KMS-11 (cell line): Measurements from ENCODE around the gene MMP24.

Experiments
- H2AFZ ChIP-seq: fragments of 200-600 bp; sonication (generic); 2 replicates; pipeline ENCODE4 v1.6.1; 2016; ENCODE audit warnings: antibody characterized with exemption, mixed run types, low read depth
- H3K27ac ChIP-seq: fragments of 200-600 bp; sonication (generic); 2 replicates; pipeline ENCODE4 v1.6.1; 2016; ENCODE audit warnings: mild to moderate bottlenecking, mixed run types
- H3K27me3 ChIP-seq: fragments of 200-600 bp; sonication (generic); 2 replicates; pipeline ENCODE4 v1.6.1; 2017; ENCODE audit warnings: mild to moderate bottlenecking, low read depth, mixed run types, moderate library complexity; ENCODE audit not compliant: insufficient read depth
- H3K36me3 ChIP-seq: fragments of 200-600 bp; sonication (generic); 2 replicates; pipeline ENCODE4 v1.6.1; 2017; ENCODE audit warnings: mild to moderate bottlenecking, mixed run types; ENCODE audit not compliant: insufficient read depth
- H3K4me1 ChIP-seq: fragments of 200-600 bp; sonication (generic); 2 replicates; pipeline ENCODE4 v1.6.1; 2016; ENCODE audit warnings: mild to moderate bottlenecking, low read depth, mixed run types; ENCODE audit not compliant: poor library complexity, severe bottlenecking
- H3K4me2 ChIP-seq: fragments of 200-600 bp; sonication (generic); 2 replicates; pipeline ENCODE4 v1.7.0; 2016; ENCODE audit warnings: mild to moderate bottlenecking, mixed run types
- H3K4me3 ChIP-seq: fragments of 200-600 bp; sonication (generic); IDR thresholded peaks from 2 replicates; pipeline ENCODE4 v1.6.1; 2017; ENCODE audit warnings: low read depth, low read length, mixed read lengths; ENCODE audit not compliant: insufficient read depth
- H3K79me2 ChIP-seq: fragments of 200-600 bp; sonication (generic); 2 replicates; pipeline ENCODE4 v1.6.1; 2016; ENCODE audit warnings: low read depth, mixed run types; ENCODE audit not compliant: insufficient read depth
- H3K9ac ChIP-seq: fragments of 200-600 bp; sonication (generic); 2 replicates; pipeline ENCODE4 v1.6.1; 2016; ENCODE audit warnings: mild to moderate bottlenecking, mixed run types
- H4K20me1 ChIP-seq: fragments of 200-600 bp; sonication (generic); 2 replicates; pipeline ENCODE4 v1.6.1; 2016; ENCODE audit warnings: mild to moderate bottlenecking, mixed run types; ENCODE audit not compliant: insufficient read depth
- CTCF ChIP-seq: fragments of 200-600 bp; sonication (generic); conservative IDR thresholded peaks from 2 replicates; pipeline ENCODE4 v1.6.1; 2017; ENCODE audit warnings: low read depth, mild to moderate bottlenecking, antibody characterized with exemption, low read length, moderate library complexity, mixed read lengths

MMP24 gene

DNA sequence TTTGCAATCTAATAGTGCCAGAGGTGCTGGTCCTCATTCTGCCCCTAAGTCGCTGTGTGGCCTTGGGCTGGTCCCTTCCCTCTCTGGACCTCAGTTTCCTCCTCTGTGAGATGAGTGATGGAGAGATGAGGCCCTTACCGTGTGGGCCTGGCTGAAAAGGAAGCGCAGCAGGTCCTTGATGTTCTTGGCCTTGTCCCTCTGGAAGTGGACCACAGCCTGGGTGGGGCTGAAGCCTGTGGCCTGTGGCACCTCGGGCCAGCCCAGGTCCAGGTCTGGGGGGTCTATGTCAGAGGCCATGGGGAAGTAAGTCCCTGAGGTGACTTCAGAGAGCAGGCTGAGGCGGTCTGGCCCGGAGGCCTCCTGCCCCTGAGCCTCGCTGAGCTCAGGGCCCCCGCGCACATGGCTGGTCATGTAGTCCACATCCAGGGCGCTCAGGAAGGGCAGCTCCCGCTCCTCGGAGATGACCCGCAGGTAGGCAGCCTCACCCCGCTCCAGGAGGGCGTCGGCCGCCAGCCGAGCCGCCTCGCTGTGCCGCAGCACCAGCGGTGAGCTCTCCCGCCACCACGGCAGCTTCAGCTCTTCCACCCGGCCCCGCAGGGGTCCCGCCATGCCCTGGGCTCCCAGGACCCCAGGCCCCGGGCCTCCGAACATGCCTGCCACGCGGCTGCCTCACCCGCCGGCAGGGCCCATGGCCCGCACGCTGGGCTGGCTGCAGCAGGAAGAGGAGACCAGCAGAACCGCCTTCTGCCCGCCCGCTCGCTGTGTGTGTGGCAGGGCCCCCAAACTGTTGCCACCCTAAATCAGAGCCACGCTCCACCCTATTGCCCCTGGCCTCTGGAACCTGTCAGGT is 65.4 kb downstream of the MMP24 start, which contains the start of gene FAM83C:
TSS of gene FAM83C (minus strand) at position 772 of the 850 bp plus-strand sequence. CDS start at position 651, 121 bp downstream.
- Histone ChIP-seq H3K27ac (no peak within 1 kb of the TSS), H3K79me2 (no peaks in the 10 kb centered on the region), H3K4me3 (no peak within 1 kb of the TSS), H3K9ac (no peak within 1 kb of the TSS), H2AFZ (no peak within 1 kb of the TSS), H4K20me1 (no peaks in the 10 kb centered on the region), H3K4me1 (no peaks in the 10 kb centered on the region), H3K36me3 (no peaks in the 10 kb centered on the region), H3K4me2 (no peak within 1 kb of the TSS), H3K27me3 (peaks cover 8% of the 10 kb centered on the region; the same call in 1 of the 2 replicates)
- TF ChIP-seq CTCF, result no peak

DNA sequence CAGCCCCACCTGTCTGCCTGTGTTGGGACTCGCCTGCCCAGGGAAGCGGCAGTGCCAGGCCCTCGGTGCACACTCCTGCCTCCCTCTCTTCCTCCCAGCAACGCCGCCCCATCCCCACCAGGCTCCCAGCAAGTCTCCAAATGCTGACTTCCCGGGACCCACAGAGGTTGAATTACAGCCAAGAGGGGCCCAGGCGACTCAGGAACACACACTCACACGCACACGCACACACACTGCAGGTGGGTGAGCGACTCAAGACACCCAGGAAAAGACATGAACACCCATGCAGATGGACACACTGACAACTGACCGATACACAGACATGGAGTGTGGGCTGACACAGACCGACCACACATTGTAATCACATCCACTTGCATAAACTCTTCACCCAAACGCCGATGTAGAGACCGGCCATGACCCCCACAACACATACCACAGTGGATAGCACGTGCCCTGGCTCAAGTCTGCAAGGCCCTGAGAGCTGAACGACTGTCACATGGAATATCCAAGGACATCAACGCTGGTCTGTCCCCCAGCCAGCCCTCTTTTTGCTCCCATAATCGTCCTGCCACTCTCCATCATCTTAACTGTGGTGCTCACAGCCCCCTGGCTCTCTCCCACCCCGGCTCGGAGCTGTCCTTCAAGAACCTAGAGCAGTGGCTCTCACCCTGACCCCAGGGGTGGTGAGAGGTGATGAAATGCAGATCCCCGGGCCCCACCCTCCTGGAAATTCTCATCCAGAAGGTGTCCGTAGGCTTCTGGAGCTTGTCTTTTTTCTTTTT is 66.2 kb downstream of the MMP24 start:
- no peak overlapping the region for H3K9ac ChIP-seq
- H3K4me1 ChIP-seq, result no peaks in the 10 kb centered on the region
- no peak overlapping the region for H3K27ac ChIP-seq
- H3K79me2 ChIP-seq, result no peaks in the 10 kb centered on the region
- no peaks in the 10 kb centered on the region for H3K36me3 ChIP-seq
- peaks cover 8% of the 10 kb centered on the region; the same call in 1 of the 2 replicates for H3K27me3 ChIP-seq
- H3K4me2 ChIP-seq, result no peak overlapping the region
- no peak overlapping the region for H3K4me3 ChIP-seq
- TF ChIP-seq CTCF, result no peak
- no peak overlapping the region for H2AFZ ChIP-seq
- H4K20me1 ChIP-seq, result no peaks in the 10 kb centered on the region

DNA sequence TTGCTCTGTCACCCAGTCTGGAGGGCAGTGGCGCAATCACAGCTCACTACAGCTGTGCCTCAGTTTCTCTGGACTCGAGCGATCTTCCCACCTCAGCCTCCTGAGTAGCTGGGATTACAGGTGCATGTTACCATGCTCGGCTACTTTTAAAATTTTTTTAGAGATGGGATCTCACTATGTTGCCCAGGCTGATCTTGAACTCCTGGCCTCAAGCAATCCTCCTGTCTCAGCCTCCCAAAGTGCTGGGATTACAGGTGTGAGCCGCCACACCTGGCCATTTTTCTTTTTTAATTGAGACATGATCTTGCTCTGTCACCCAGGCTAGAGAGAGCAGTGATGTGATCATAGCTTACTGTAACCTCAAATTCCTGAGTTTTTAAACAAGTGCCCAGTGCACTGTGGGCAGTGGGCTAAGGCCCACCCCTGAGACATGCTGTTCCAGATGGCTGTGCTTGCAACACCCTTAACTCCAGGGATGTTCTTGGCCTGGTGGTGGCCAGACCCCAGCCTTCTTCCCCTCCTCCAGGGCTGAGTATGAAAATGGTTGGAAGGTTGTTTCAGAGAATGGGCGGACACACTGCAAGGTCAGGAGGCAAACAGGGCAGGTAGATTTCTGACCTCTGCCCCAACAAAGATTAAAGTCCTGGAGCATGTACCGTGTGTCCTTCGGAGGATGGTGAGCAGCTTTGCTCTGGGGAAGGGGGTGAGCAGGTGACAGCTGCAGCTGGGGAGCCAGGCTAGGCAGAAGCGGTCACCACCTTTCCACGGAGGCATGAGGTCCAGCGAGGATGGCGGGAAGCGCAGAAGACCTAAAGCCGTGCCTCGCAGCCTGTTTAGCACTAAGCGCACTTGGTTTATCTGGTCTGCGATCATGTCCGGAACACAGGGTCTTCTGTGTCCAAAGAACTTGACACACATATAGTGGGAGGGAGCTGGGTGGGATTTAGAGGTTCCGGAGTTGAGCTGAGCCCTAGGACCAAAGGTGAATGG is 67.1 kb downstream of the MMP24 start:
- Histone ChIP-seq H4K20me1 (no peaks in the 10 kb centered on the region), H3K4me2 (no peak overlapping the region), H3K79me2 (no peaks in the 10 kb centered on the region), H3K4me3 (no peak overlapping the region), H3K27me3 (peaks cover 8% of the 10 kb centered on the region; the same call in 1 of the 2 replicates), H3K27ac (no peak overlapping the region), H3K9ac (no peak overlapping the region), H3K4me1 (no peaks in the 10 kb centered on the region), H2AFZ (no peak overlapping the region), H3K36me3 (no peaks in the 10 kb centered on the region)
- TF ChIP-seq CTCF, result no peak

DNA sequence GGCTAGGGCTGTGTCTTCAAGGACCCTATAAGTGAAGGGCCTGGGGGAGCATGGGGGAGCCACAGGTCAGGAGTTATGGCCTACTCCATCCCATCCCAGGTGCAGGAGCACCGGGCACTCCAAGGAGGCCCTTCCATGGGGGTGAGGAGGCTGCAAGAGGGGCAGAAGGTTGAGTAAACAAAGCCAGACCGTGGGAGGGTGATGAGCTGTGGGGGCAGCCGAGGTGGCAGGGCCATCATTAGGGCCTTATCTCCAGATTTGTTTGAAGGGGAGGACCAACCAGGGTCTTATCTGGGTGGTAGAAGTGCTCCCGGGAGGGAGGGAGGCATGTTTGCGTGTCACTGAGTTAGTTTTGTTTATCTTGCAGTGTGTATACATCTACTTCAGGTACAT is 67.8 kb downstream of the MMP24 start:
- Histone ChIP-seq H3K79me2 (no peaks in the 10 kb centered on the region), H3K36me3 (no peaks in the 10 kb centered on the region), H3K4me1 (no peaks in the 10 kb centered on the region), H3K9ac (no peak overlapping the region), H3K27ac (no peak overlapping the region), H3K4me2 (no peak overlapping the region), H3K4me3 (no peak overlapping the region), H2AFZ (no peak overlapping the region), H4K20me1 (no peaks in the 10 kb centered on the region), H3K27me3 (peaks cover 4% of the 10 kb centered on the region; the same call in 1 of the 2 replicates)
- no peak for TF ChIP-seq CTCF
